HG03457 (cell line): ENCODE results near the gene ADGRA1.

ENCODE experiments used
- ATAC-seq: cut with Tn5 transposase; IDR thresholded peaks from one replicate; pipeline ENCODE4 v1.9.1; 2021; ENCODE audit warnings: moderate number of reproducible peaks; ENCODE audit not compliant: unreplicated experiment

The ADGRA1 gene

GRCh38 chr10:133160826-133161471 is 73.2 kb downstream of the ADGRA1 start:
- no peak for ATAC-seq

GRCh38 chr10:133161486-133162109 is 73.9 kb downstream of the ADGRA1 start:
- no peak for ATAC-seq

GRCh38 chr10:133162178-133162909 is 74.6 kb downstream of the ADGRA1 start:
- ATAC-seq, result no peak

- no peak for ATAC-seq
These were observed 75.5 kb downstream of the ADGRA1 start for GRCh38 chr10:133162910-133163856.

- ATAC-seq, result no peak
These were observed 76.4 kb downstream of the ADGRA1 start for GRCh38 chr10:133163889-133164815.

DNA sequence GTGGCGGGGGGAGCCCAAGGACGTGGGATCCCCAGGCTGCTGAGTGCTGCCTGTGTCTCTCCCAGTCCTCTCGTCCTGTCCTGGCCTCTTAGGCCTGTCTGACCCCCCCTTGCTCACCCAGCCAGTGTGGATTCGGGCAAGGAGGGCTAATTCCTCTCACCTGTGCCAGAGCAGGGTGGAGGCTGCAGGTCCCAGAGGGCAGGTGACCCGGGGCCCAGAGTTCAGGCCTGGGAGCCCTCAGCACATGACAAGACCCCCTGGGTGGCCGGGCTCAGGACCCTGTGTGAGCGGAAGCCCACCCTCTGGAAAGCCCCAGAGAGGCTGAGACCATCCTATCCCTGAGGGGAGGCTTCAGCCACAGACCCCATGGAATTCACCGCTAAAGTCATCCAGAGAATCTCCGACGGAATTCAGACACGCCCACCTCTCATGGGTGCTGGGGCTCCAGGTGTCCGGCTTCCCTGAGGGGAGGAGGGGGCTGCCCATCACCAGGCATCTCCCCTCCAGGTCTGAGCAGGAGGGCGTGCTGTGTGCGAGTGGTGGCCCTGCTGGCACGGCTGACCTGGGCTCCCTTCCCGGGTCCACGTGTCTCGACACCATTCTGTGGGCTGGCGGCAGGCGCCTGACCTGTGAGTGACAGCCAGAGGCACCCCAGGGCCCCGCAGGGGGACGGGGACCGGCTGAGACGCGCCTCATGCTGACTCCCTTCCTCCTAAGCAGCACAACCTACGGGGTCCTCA is 77.3 kb downstream of the ADGRA1 start:
- ATAC-seq, result no peak

DNA sequence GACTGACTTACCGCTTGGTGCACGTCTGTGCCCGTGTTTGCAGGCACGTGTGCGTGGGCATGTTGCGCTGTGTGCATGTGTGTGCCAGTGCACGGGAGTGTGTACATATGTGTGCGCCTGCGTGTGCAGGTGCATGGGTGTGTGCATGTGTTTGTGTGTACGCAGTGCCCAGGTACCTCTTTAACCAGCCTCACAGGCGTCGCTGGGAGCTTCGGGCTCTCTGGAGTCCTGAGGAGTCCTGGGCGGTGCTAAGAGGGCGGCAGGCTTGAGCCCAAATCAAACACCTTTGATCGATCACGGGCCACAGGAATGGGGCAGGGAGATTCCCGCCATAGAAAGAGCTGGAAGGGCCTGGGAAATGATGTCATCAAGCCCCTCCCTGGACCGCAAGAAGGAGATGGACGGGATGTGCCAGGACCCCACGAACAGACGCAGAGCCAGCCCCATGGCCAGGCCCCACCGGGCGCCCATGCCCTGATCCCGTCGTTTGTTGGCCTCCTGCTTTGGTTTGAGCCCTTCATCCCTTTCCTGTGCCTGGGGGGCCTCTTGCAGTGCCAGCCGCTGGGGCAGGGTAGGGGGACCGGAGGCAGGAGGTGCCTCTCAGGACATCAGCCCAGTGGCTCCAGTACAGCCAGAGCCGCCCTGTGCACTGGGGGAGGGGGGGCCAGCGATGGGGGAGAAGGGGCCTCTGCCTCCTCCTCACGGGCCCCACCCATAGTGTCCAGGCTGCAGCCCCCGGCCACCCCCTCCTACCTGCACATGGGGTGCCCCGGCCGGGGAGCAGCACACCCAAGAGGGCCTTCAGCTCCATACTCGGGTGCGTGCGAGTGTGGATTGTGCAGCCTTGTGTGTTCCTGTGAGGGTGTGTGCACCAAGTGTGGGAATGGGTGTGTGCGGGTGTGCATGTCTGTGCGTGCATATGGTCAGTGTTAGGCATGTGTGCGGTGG is 78.1 kb downstream of the ADGRA1 start:
- no peak for ATAC-seq

GRCh38 chr10:133166504-133166827 is 78.7 kb downstream of the ADGRA1 start:
- ATAC-seq, result no peak

- no peak for ATAC-seq
These were observed 79.3 kb downstream of the ADGRA1 start for GRCh38 chr10:133166828-133167692.

- no peak for ATAC-seq
These were observed 80.2 kb downstream of the ADGRA1 start for GRCh38 chr10:133167693-133168616.

DNA sequence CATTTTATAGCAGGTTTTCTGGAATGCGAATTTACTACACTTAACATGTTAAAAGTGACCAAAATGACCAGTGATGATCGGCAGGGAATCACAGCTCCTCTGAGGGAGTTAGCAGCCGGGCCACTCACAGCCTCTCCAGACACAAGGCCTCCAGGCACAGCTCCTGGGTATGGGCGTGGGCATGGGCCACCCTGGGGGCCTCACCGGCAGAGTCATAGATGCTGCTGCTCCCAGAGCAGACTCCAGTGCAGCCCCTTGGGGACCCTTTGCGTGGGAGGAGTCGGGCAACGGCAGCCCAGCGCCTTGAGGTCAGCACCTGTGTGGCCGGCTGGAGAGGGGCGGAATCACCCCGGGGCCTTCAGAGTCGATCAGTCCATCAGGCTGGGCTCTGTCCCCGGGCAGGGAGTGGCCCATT is 80.9 kb downstream of the ADGRA1 start:
- no peak for ATAC-seq

DNA sequence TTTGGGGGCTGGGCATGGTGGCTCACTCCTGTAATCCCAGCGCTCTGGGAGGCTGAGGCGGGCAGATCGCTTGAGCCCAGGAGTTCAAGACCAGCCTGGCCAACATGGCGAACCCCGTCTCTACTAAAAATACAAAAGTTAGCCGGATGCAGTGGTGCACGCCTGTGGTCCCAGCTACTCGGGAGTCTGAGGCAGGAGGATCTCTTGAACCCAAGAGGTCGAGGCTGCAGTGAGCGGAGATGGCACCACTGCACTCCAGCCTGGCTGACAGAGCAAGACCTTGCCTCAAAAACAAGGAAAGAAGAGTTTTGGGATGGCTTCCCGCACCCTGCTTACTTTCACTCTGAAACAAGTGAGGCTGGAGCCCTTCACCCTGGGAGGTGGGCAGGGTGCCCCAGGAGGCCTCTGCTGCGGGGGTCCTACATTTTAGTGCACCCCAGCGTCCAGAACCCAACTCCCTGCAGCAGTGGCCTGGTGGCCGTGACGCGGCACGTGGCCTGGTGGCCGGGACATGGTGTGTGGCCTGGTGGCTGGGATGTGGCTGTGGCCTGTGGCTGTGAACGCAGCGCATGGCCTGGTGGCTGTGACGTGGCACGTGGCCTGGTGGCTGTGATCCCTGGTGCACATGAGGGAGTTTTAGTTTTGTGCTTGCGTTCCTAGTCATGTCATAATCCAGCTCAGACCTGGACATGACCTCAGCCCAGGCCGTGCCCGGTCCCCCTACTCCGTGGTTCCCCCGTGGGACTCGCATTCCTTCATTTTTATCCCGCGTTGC is 81.6 kb downstream of the ADGRA1 start:
- ATAC-seq, result no peak

DNA sequence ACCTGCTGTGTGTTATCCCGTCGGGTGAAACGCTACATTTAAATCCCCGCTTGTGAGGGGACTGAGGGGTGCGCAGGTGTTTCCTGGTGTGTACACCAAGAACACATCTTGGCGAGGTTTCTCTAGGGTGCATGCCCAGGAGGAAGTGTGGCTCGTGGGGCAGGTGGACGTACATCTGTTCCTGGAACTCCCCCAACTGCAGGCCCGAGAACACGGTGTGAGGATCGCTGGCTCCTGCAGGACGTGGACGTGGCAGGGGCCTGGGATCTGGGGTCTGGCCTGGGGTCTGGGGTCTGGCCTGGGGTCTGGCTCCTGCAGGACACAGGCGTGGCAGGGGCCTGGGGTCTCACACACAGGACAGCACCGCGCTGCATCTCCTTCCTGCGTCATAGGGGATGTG is 82.4 kb downstream of the ADGRA1 start:
- no peak for ATAC-seq

- no peak for ATAC-seq
These were observed 86.3 kb downstream of the ADGRA1 start for GRCh38 chr10:133173860-133174640.
